Endothelial cell of umbilical vein (primary cell): Measurements from ENCODE around the gene MYO16.

Experiments
- CTCF ChIP-seq, 2 donors: IDR thresholded peaks; 1 replicate in 1 of 2; 2 replicates in 1 of 2; pipeline ENCODE4 v1.5.1; 2011; ENCODE audit warnings: low read length in 2 of 2, mild to moderate bottlenecking in 2 of 2, moderate library complexity in 2 of 2, control low read depth in 1 of 2, inconsistent platforms in 1 of 2, low read depth in 1 of 2; ENCODE audit not compliant: insufficient read depth in 1 of 2; ENCODE audit errors: extremely low read depth in 1 of 2
- EZH2 ChIP-seq: IDR thresholded peaks from 2 replicates; pipeline ENCODE4 v1.6.1; 2012; ENCODE audit warnings: borderline replicate concordance, low read depth, mild to moderate bottlenecking, moderate library complexity, low read length, inconsistent platforms; ENCODE audit not compliant: severe bottlenecking
- JUN ChIP-seq: IDR thresholded peaks from 2 replicates; pipeline ENCODE4 v1.6.1; 2011; ENCODE audit warnings: borderline replicate concordance, low read depth; ENCODE audit not compliant: insufficient read length, insufficient read depth
- MAX ChIP-seq: IDR thresholded peaks from 2 replicates; pipeline ENCODE4 v1.6.1; 2011; ENCODE audit not compliant: insufficient read depth, insufficient read length
- POLR2A ChIP-seq: IDR thresholded peaks from 2 replicates; pipeline ENCODE4 v1.6.1; 2012; ENCODE audit warnings: low read depth, mild to moderate bottlenecking, control low read depth, low read length
- POLR2AphosphoS5 ChIP-seq: IDR thresholded peaks from 2 replicates; pipeline ENCODE4 v1.6.1; 2012; ENCODE audit warnings: low read depth, mild to moderate bottlenecking, control low read depth, low read length, moderate library complexity; ENCODE audit not compliant: insufficient read depth

GRCh38 chr13:108974686-108975085, 345.3 kb downstream of the MYO16 start:
- TF ChIP-seq CTCF (IDR thresholded peaks at IDR 0.05; ENCODE audit: extremely low read depth in 1 of 2, insufficient read depth in 1 of 2, low read depth in 1 of 2, low read length in 2 of 2), result no peak
- TF ChIP-seq JUN, result no peak
- no peak for TF ChIP-seq EZH2
- no peak for TF ChIP-seq POLR2AphosphoS5
- TF ChIP-seq MAX, result no peak
- TF ChIP-seq POLR2A, result no peak
